GM18505 (cell line): ENCODE results near the gene EXOC6B.

Experiments
- ATAC-seq: cut with Tn5 transposase; IDR thresholded peaks from one replicate; pipeline ENCODE4 v1.9.1; 2021; ENCODE audit not compliant: unreplicated experiment
- POLR2A ChIP-seq: IDR thresholded peaks from 4 replicates; pipeline ENCODE4 v1.6.1; 2011; ENCODE audit warnings: borderline replicate concordance; ENCODE audit not compliant: insufficient read depth, insufficient read length; ENCODE audit errors: extremely low read depth

EXOC6B gene

DNA sequence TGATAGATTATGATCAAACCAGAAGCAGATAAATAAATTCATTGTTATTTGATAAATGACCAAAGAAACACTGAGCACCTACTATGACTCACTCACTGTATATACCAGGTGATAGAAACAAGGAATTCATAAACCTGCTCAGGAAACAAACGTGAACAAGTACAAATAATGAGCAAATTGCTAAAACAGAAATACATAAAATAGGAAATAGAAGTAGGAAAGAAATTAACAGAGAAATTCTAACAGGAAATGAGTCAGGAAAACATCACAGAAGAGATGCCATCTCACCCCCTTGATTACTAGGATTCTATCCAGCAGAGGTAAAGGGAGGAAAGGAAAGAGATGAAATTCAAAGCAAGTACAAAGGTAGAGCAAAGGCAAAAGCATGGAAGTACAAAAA, 31.3 kb downstream of the EXOC6B start:
- ATAC-seq: no peak
- no peak for TF ChIP-seq POLR2A

- ATAC-seq: no peak
- TF ChIP-seq POLR2A: no peak
Measured at GRCh38 chr2:72793798-72794440, 31.9 kb downstream of the EXOC6B start.

GRCh38 chr2:72789241-72789640, 36.6 kb downstream of the EXOC6B start:
- TF ChIP-seq POLR2A: no peak
- ATAC-seq: no peak

DNA sequence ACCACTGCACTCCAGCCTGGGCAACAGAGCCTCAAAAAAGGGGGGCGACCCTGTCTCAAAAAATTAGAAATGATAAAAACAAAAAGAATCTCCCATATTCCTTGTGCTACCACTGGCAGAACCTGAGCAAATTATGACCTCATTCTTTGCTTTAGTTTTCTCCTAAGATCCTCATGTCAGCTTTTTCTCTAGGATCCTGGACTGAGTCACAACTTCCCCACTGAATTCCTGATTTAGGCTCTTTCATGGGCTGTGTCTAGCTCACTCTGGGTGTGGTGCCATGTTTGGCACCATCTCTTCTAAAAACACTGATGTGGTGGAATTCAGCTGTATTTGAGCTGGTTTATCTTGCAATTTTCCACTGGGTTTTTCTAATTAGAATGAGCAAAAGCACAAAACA, 37.1 kb downstream of the EXOC6B start:
- ATAC-seq: no peak
- TF ChIP-seq POLR2A: no peak

GRCh38 chr2:72785517-72785916, 40.3 kb downstream of the EXOC6B start:
- no peak for ATAC-seq
- TF ChIP-seq POLR2A: no peak

- no peak for TF ChIP-seq POLR2A
- ATAC-seq: no peak
Measured at GRCh38 chr2:72782520-72782919, 43.3 kb downstream of the EXOC6B start.

DNA sequence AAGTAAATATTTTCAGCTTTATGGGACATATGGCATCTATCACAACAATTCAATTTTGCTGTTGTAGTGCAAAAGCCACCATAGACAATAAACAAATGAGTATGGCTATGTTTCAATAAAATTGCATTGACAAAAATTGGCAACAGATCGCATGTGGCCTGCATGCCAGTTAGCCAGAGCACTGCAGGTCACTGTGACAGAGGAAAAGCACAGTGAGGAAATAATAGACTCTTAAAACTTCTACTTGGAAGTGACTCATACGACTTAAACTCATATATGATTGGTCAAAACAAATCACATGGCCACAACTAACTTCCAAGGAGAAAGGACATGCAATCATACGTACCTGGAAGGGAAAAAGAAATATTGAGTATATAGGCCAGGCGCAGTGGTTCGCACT, 44.4 kb downstream of the EXOC6B start:
- ATAC-seq: no peak
- TF ChIP-seq POLR2A: no peak

DNA sequence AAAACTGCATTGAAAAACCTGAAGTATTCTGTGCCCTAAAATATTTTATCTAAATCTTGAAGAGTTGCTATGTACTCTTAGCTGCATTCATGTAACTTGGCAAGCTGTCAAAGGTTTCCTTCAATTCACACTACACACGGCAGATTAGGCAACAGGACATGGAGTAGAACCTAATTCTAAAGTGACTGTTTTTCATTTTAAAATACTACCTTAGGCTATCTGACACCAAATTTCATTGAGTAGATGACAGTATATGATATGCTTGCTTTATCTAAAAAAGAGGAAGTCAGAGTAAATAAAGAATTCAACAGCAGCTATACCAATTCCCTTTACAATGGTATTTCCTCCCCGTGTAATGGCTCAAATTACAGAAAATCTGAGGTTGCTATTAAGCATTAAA, 45.4 kb downstream of the EXOC6B start:
- TF ChIP-seq POLR2A: no peak
- no peak for ATAC-seq

- no peak for TF ChIP-seq POLR2A
- ATAC-seq: no peak
Measured at GRCh38 chr2:72779495-72779894, 46.3 kb downstream of the EXOC6B start.

- no peak for TF ChIP-seq POLR2A
- no peak for ATAC-seq
Measured at GRCh38 chr2:72778410-72778809, 47.4 kb downstream of the EXOC6B start.

GRCh38 chr2:72770879-72771461, 54.9 kb downstream of the EXOC6B start:
- no peak for ATAC-seq
- TF ChIP-seq POLR2A: no peak

DNA sequence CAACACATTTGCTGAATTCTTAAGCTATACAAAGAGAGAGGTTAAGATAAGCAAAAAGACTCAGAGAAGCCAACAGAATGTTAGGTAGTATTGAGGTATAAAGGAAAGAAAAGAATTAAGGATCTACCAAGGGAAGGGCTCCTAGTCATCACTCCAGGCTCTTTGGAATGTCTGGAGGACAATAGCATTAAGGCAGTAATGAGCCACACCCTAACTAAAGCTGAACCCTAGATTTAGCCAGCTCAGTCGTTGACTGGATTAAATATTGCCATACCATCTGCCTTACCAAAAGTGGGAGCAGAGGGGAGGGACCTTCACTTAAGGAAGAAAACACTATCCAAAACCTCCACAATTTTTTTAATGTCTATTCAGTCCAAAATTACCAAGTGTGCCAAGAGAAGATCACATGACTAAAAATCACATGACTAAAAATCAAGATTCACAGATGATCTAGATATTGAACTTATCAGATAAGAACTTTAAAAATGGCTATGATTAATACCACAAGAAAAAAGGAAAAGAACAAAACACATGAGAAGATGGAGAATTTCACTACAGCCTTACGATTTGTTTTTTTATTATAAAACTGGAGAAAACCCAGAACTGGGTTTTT, 59.7 kb downstream of the EXOC6B start:
- no peak for ATAC-seq
- TF ChIP-seq POLR2A: no peak

GRCh38 chr2:72762276-72762675, 63.6 kb downstream of the EXOC6B start:
- TF ChIP-seq POLR2A: no peak
- ATAC-seq: no peak

DNA sequence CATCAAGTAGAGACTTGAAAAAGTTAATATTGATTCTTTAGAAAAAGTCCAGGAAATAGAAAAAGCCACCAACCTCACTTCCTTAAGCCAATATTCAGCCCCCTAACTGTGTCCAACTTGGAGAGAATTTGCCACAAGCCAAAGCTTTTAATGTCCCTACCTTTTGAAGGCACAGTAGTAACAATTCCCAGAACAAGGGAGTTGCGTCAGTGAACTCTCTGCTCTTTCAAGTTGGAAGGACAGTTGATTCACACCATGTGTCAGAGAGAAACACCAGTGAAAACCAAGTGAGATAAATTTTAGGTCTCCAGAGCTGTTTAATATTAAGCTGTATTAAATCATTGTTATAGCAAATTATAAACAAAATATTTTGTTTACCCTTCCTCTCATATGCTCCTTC, 66.1 kb downstream of the EXOC6B start:
- TF ChIP-seq POLR2A: no peak
- ATAC-seq: no peak
